Endothelial cell of umbilical vein (primary cell): Measurements from ENCODE around the gene SPRED3. TPM values are rescaled to one million over a fixed set of nuclear protein-coding genes. Genes with fewer than 3 reads are reported as not detected.

Experiments
- BruUV-seq: library from RNA; stranded (reverse); fragments of 400-500 nt; replicated peaks from 2 replicates; lab custom pipeline; 2021; lab: Mats Ljungman, UMichigan
- CTCF ChIA-PET: fragments of 300-600, 350-600 bp; sonication (Branson Sonifier 250); formaldehyde crosslinking; loops from one replicate; lab custom pipeline; 2021; ENCODE audit warnings: antibody characterized with exemption, inconsistent platforms; lab: Charles Lee
- POLR2A ChIA-PET: fragments of 300-600, 350-600 bp; sonication (Branson Sonifier 250); formaldehyde crosslinking; loops from one replicate; lab custom pipeline; 2021; ENCODE audit warnings: antibody characterized with exemption, inconsistent platforms; lab: Charles Lee
- DNase-seq: peaks from one replicate; pipeline ENCODE4 v3.0.0-alpha.2; 2011; ENCODE audit warnings: low read depth, low spot score
- FAIRE-seq: peaks from 2 replicates; lab custom pipeline; 2011; peaks lifted over from hg19 to GRCh38; lab: Jason Lieb, UNC
- H2AFZ ChIP-seq: 2 replicates; pipeline ENCODE4 v1.6.0; 2012; ENCODE audit warnings: low read depth, low read length, control low read depth, inconsistent platforms
- H3K27ac ChIP-seq: 2 replicates; pipeline ENCODE4 v1.5.1; 2011; ENCODE audit warnings: low read depth, mild to moderate bottlenecking, control low read depth, low read length, moderate library complexity; ENCODE audit not compliant: insufficient read depth
- H3K27me3 ChIP-seq, 2 experiments: 2 replicates each; pipeline versions ENCODE4 v1.6.0 to v1.6.1; 2011; ENCODE audit warnings: low read length in 2 of 2, mixed read lengths in 1 of 2; ENCODE audit not compliant: control insufficient read depth in 2 of 2, insufficient read depth in 2 of 2
- H3K36me3 ChIP-seq, 2 experiments: 2 replicates in 1 of 2; 3 replicates in 1 of 2; pipeline ENCODE4 v1.5.1; 2011; ENCODE audit warnings: low read length in 2 of 2, mild to moderate bottlenecking in 1 of 2, moderate library complexity in 1 of 2; ENCODE audit not compliant: control insufficient read depth in 2 of 2, insufficient read depth in 2 of 2; ENCODE audit errors: extremely low read depth in 1 of 2
- H3K4me1 ChIP-seq: 3 replicates; pipeline ENCODE4 v1.5.1; 2011; ENCODE audit warnings: mild to moderate bottlenecking, low read length; ENCODE audit not compliant: control insufficient read depth, insufficient read depth; ENCODE audit errors: extremely low read depth
- H3K4me2 ChIP-seq: 2 replicates; pipeline ENCODE4 v1.6.1; 2011; ENCODE audit warnings: low read length, control low read depth, mixed read lengths; ENCODE audit not compliant: insufficient read depth
- H3K4me3 ChIP-seq, 3 experiments: fragments of 200-600 bp in 1 of 3; sonication (generic), shearing (Covaris generic) in 1 of 3; replicated peaks in 1 of 3; 2 replicates each; pipeline ENCODE4 v1.5.1; 2011 to 2016; ENCODE audit warnings: control low read depth in 3 of 3, low read length in 3 of 3, mild to moderate bottlenecking in 2 of 3, inconsistent platforms in 1 of 3, low read depth in 1 of 3, moderate library complexity in 1 of 3; ENCODE audit not compliant: insufficient read depth in 1 of 3
- H3K79me2 ChIP-seq: 2 replicates; pipeline ENCODE4 v1.6.0; 2012; ENCODE audit warnings: low read length, inconsistent platforms; ENCODE audit not compliant: control insufficient read depth, insufficient read depth
- H3K9ac ChIP-seq: replicated peaks from 2 replicates; pipeline ENCODE3; 2011; ENCODE audit warnings: low read length, control low read depth; ENCODE audit not compliant: insufficient read depth; ENCODE audit errors: extremely low read depth
- H3K9me1 ChIP-seq: replicated peaks from 3 replicates; pipeline ENCODE4 v1.6.0; 2011; ENCODE audit warnings: mild to moderate bottlenecking, low read length; ENCODE audit not compliant: control insufficient read depth, insufficient read depth; ENCODE audit errors: extremely low read depth
- H3K9me3 ChIP-seq: replicated peaks from 2 replicates; pipeline ENCODE4 v1.5.1; 2012; ENCODE audit warnings: low read length, inconsistent platforms; ENCODE audit not compliant: control insufficient read depth, insufficient read depth
- H4K20me1 ChIP-seq: replicated peaks from 2 replicates; pipeline ENCODE3; 2011; ENCODE audit warnings: mild to moderate bottlenecking, low read length; ENCODE audit not compliant: control insufficient read depth, insufficient read depth; ENCODE audit errors: extremely low read depth
- CTCF ChIP-seq, 2 donors: IDR thresholded peaks; 1 replicate in 1 of 2; 2 replicates in 1 of 2; pipeline ENCODE4 v1.5.1; 2011; ENCODE audit warnings: low read length in 2 of 2, mild to moderate bottlenecking in 2 of 2, moderate library complexity in 2 of 2, control low read depth in 1 of 2, inconsistent platforms in 1 of 2, low read depth in 1 of 2; ENCODE audit not compliant: insufficient read depth in 1 of 2; ENCODE audit errors: extremely low read depth in 1 of 2
- EZH2 ChIP-seq: IDR thresholded peaks from 2 replicates; pipeline ENCODE4 v1.6.1; 2012; ENCODE audit warnings: borderline replicate concordance, low read depth, mild to moderate bottlenecking, moderate library complexity, low read length, inconsistent platforms; ENCODE audit not compliant: severe bottlenecking
- FOS ChIP-seq: IDR thresholded peaks from 2 replicates; pipeline ENCODE4 v1.6.1; 2011; ENCODE audit warnings: mild to moderate bottlenecking, low read length, moderate library complexity, borderline replicate concordance; ENCODE audit not compliant: insufficient read depth
- GATA2 ChIP-seq: IDR thresholded peaks from 2 replicates; pipeline ENCODE4 v1.7.0; 2011; ENCODE audit warnings: low read depth, mild to moderate bottlenecking, moderate library complexity, mixed read lengths, low read length; ENCODE audit not compliant: insufficient read length, insufficient read depth
- JUN ChIP-seq: IDR thresholded peaks from 2 replicates; pipeline ENCODE4 v1.6.1; 2011; ENCODE audit warnings: borderline replicate concordance, low read depth; ENCODE audit not compliant: insufficient read length, insufficient read depth
- MAX ChIP-seq: IDR thresholded peaks from 2 replicates; pipeline ENCODE4 v1.6.1; 2011; ENCODE audit not compliant: insufficient read depth, insufficient read length
- MYC ChIP-seq: IDR thresholded peaks from one replicate; pipeline ENCODE4 v1.6.1; 2011; ENCODE audit warnings: mild to moderate bottlenecking, low read depth, low read length
- POLR2A ChIP-seq: IDR thresholded peaks from 2 replicates; pipeline ENCODE4 v1.6.1; 2012; ENCODE audit warnings: low read depth, mild to moderate bottlenecking, control low read depth, low read length
- POLR2AphosphoS5 ChIP-seq: IDR thresholded peaks from 2 replicates; pipeline ENCODE4 v1.6.1; 2012; ENCODE audit warnings: low read depth, mild to moderate bottlenecking, control low read depth, low read length, moderate library complexity; ENCODE audit not compliant: insufficient read depth
- dilution Hi-C: fragments of 300-500 bp; cut with MboI; formaldehyde crosslinking; loops from one replicate; pipeline ENCODE4 v1.15.0; 2019; ENCODE audit warnings: low sequenced_read_pairs; ENCODE audit not compliant: extremely low pct_ligation_motif_present
- intact Hi-C: fragments of 100-400 bp; cut with micrococcal nuclease; formaldehyde crosslinking; loops from one replicate; pipeline ENCODE4 v1.10.0; 2022
- polyA plus RNA-seq, 4 experiments: library from polyadenylated mRNA; depleted of rRNA in 3 of 4; stranded (reverse) in 3 of 4; unstranded in 1 of 4; fragments of >200 nt; gene quantifications; 2 replicates each; pipeline versions ENCODE4 v1.2.1 to v1.2.3, GENCODE V29; 2011 to 2012; ENCODE audit warnings: missing spikeins in 1 of 4
- total RNA-seq: library from RNA; stranded (reverse); gene quantifications from 2 replicates; pipeline ENCODE4 v1.2.3, GENCODE V29; 2021

SPRED3 gene
- total and polyA plus RNA-seq, 2 donors (not counting 3 experiments of a cell fraction or from before 2014, with no cell fraction given) = 5.7 to 15.7 TPM

- H3K4me3 ChIP-seq = no peak overlapping the region
- DNase-seq (no peak), FAIRE-seq (no peak)
- H3K27me3 ChIP-seq = no peaks in the 10 kb centered on the region
- ChIA-PET POLR2A (no interaction called here), CTCF (no interaction called here)
- no peak overlapping the region for H2AFZ ChIP-seq
- TF ChIP-seq MYC (no peak), FOS (no peak), MAX (no peak), POLR2A (no peak), JUN (no peak)
- no peaks in the 10 kb centered on the region for H3K4me1 ChIP-seq
- dilution Hi-C loops = no loop called here
- no peaks in the 10 kb centered on the region for H3K36me3 ChIP-seq
- intact Hi-C loops = no loop called here
- no peaks in the 10 kb centered on the region for H3K9me3 ChIP-seq
- H3K9ac ChIP-seq = no peak overlapping the region
- BruUV-seq = no TSS peak
- no peaks in the 10 kb centered on the region for H3K79me2 ChIP-seq
- no peaks in the 10 kb centered on the region for H4K20me1 ChIP-seq
- H3K27ac ChIP-seq = no peak overlapping the region
- no peaks in the 10 kb centered on the region for H3K9me1 ChIP-seq
- no peak overlapping the region for H3K4me2 ChIP-seq
Observed at GRCh38 chr19:38441657-38442348, 53.3 kb downstream of the SPRED3 start.

- FAIRE-seq (no peak), DNase-seq (no peak)
- no peak overlapping the region for H3K4me3 ChIP-seq
- no peaks in the 10 kb centered on the region for H4K20me1 ChIP-seq
- no peaks in the 10 kb centered on the region for H3K36me3 ChIP-seq
- no peaks in the 10 kb centered on the region for H3K27me3 ChIP-seq
- H3K9me1 ChIP-seq = no peaks in the 10 kb centered on the region
- no TSS peak for BruUV-seq
- dilution Hi-C loops (no loop called here), intact Hi-C loops (no loop called here)
- no peak overlapping the region for H3K9ac ChIP-seq
- H3K27ac ChIP-seq = no peak overlapping the region
- ChIA-PET CTCF (no interaction called here), POLR2A (no interaction called here)
- H2AFZ ChIP-seq = no peak overlapping the region
- H3K79me2 ChIP-seq = no peaks in the 10 kb centered on the region
- H3K4me1 ChIP-seq = no peaks in the 10 kb centered on the region
- no peaks in the 10 kb centered on the region for H3K9me3 ChIP-seq
- no peak overlapping the region for H3K4me2 ChIP-seq
- no peak for TF ChIP-seq FOS
- TF ChIP-seq GATA2 = no peak
- no peak for TF ChIP-seq POLR2AphosphoS5
- TF ChIP-seq MAX = no peak
- no peak for TF ChIP-seq CTCF (IDR thresholded peaks at IDR 0.05; ENCODE audit: extremely low read depth in 1 of 2, insufficient read depth in 1 of 2, low read depth in 1 of 2, low read length in 2 of 2)
- no peak for TF ChIP-seq POLR2A
- no peak for TF ChIP-seq MYC
- TF ChIP-seq EZH2 = no peak
- TF ChIP-seq JUN = no peak
Observed at GRCh38 chr19:38442736-38443135, 54.2 kb downstream of the SPRED3 start.
